NCI-H774 (cell line): ENCODE data around the gene NEXN.

Source experiments
- DNase-seq: peaks from one replicate; lab custom pipeline; 2025; lab: John Stamatoyannopoulos, UW

The NEXN gene

DNA sequence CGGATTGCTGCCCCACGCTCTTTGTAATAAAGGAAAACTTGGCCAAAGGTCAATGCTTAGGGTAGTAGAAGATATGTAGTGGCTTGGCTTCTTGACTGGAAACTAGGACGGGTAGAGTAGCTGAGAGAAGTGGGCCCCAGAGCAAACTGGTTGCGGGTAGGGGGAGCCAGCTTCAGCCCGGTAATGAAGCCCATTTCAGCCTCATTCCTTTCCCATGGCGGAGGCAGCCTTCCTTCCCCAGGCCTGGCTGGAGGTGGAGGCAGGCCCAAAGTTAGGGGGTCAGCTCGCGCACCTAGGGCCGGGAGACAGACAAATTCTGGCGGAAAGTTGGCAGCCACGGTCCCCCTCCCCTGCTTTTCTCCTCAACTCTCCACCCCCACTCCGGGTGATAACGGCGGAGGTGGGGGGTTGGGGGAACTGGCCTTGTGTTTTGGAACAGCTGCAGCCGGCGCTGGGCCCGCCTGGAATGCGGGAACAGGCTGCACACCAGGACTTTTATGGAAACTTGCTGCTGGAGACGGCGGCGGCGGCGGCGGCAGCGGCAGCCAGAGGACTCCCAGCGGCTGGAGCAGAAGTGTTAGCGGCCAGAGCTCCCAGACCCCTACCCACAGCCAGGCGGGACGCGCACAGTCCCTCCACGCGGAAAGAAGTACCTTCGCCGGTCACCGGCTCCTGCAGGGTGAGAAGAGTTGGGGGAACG lies at the start of gene NEXN:
Gene NEXN, plus strand, starts transcription at position 544 of the 700 bp plus-strand sequence. CDS start 27,483 bp downstream, outside the sequence.
- no peak for DNase-seq

DNA sequence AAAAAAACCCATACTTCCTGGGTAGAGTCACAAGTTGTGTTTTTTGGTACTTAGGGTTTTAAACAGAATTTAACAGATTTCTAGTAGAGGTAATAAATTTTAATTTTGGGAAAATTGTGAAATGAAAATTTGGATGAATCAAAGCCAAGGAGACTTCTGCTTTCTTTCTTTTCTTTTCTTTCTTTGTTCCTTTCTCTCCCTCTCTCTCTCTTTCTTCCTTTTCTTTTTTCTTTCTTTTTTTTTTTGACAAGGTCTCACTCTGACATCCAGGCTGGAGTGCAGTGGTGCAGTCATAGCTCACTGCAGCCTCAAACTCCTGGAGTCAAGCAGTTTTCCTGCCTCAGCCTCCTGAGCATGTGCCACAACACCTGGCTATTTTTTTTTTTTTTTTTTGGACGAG lies 46.9 kb upstream of the NEXN start:
- no peak for DNase-seq

DNA sequence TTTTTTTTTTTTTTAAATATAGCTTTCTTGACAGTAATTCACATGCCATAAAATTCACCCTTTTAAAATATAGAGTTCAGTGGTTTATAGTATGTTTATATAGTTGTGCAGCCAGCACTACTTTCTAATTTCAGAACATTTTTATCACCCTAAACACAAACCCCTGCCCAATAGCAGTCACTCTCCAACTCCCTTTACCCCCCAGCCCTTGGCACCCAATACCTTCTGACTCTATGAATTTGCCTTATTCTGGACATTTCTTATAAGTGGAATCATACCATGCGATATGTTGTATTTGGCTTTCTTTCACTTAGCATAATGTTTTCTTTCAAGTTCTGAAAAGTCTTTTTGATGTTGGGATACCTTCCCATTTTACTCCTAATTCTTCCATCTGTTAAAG lies 42.5 kb upstream of the NEXN start:
- no peak for DNase-seq

- no peak for DNase-seq
These were observed 41.5 kb upstream of the NEXN start for GRCh38 chr1:77846966-77847365.

DNA sequence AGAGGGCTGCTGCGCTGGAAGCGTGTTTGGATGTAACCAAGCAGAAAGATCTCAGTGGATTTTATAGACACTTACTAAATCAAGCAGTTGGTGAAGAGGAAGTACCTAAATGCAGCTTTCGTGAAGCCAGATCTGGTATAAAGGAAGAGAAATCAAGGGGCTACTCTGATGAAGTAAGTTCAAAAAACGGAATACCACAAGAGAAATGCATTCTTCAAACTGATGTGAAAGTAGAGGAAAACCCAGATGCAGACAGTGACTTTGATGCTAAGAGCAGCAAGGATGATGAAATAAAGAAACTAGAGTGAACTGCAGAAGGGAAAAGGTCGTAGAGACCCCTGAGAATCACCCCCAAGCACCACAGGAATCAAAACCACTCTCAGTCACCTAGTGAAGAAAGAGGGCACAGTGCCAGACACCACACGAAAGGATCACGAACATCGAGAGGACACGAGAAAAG lies 40.8 kb upstream of the NEXN start:
- no peak for DNase-seq

DNA sequence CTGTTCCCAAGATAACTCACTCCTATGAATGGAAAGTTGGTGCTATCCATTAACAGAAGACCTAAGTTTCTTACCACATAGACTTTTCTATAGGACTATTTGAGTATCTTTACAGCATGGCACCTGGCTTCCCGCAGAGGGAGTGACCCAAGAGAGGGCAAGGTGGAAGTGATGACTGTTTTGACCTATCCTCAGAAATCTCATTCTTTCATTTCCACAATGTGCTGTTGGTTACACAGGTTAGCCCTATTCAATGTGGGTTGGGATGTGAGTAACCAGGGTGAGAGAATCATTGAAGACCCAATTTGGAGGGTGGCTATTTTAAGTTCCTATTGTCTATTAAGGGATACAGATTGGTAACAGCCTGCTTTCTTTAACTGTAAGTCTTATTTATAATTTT lies 38.3 kb upstream of the NEXN start:
- DNase-seq, result no peak

DNA sequence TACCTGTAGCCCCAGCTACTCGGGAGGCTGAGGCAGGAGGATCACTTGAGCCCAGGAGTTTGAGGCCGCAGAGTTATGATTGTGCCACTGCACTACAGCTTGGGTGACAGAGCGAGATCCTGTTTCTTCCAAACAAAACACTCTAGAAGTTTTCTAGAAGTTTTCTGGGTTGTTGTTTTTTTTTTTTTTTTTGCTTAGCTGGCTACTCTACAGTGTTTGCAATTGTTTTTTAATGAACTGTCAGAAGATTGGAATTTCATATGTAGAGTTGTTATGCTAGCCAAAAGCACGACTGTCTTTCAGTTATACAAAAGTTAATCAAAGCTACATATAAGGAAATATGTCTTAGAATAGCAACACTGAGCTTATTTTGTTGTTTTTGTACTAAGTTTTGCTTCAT lies 30.9 kb upstream of the NEXN start:
- no peak for DNase-seq

DNA sequence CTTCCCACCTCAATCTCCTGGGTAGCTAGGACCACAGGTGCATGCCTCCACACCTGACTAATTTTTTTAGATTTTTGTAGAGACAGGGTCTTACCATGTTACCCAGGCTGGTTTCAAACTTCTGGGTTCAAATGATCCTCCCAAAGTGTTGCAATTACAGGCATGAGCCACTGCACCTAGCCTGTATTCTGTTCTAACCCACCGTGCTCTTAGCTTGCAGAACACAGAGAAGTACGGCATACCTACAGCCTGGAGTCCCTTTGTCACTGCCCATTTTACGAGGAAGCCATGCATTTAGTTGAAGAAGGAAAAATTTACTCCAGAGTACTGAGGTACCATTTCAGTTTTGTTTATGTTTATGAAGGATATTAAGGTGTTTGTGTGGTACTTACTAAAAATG lies 29.7 kb upstream of the NEXN start:
- DNase-seq, result no peak

DNA sequence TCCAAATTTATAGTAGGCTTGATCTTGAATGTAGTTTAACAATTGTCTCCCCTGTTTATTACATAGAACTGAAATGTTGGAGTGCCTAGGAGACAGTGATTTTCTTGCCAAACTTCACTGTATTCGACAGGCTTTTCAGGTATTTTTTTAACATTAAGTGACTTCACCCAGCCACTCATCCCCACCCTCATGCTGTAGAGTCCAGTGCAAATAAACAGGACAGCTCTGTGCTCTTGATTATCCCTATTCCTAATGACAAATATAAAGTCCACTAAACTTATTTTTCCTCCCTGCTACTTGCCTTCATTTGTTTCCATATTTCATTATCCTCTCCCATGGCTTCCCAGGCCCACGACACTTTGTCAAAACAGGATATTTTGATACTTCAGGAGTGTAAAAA lies 29.2 kb upstream of the NEXN start:
- no peak for DNase-seq

- no peak for DNase-seq
These were observed 22.1 kb upstream of the NEXN start for GRCh38 chr1:77866296-77866695.

DNA sequence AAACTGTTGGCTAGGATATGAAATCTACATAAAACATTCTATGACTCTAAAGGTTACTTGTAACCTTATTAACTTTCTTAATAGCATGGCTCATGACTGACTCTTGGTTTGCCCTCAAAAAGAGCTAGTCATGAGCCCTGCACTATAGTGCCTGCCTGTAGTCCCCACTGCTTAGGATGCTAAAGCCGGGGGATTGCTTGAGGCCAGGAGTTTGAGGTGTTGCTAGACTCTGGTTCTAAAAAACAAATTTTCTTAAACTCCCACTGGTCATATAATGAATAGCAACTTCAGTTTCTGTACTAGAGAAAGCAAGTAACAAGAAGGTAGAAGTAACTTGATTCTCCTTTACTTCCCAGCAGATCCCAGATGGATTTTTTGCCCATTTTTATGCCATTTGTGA lies 15.8 kb upstream of the NEXN start:
- no peak for DNase-seq

GRCh38 chr1:77873461-77873860 lies 15.0 kb upstream of the NEXN start:
- no peak for DNase-seq

- DNase-seq, result no peak
These were observed 13.5 kb upstream of the NEXN start for GRCh38 chr1:77874804-77875445.

DNA sequence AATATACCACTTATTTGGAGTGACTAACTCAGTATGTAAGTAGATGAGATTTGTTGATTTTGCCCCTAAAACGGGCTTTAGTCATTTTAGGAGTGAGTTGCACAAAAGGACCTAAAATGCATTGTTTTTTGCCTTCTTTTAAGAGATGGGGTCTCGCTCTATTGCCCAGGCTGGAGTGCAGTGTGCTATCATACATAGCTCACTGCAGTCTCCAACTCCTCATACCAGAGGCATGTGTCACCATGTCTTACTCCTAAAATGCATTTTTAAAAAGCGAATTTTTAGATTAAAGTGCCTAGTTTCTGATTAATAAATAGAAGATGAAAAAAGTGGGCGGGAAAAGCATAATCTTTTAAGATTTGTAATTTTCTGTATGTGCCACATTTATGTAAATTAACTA lies 11.5 kb upstream of the NEXN start:
- DNase-seq, result no peak

DNA sequence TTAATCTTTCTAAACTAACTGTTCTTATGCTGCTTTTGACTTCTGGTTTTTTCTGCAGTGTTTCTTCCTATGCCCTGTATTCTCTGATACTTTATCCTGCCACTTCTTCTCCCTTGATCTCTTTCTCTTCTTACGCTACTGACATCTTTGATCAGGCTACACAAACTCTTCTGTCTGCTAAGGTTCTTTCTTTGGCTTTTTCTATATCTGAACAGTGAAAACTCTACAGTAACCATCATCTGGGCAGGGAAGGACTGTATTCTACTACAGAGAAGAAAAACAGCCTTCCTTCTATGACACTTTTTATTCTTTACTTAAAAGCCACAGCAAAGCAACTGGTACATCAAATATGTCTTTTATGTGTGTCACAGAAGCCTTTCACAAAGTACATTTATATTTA lies 7.4 kb upstream of the NEXN start:
- DNase-seq, result no peak

- DNase-seq, result no peak
These were observed 6.0 kb upstream of the NEXN start for GRCh38 chr1:77882411-77882810.

GRCh38 chr1:77888781-77889642 lies 588 bp downstream of the NEXN start:
- DNase-seq, result no peak

- DNase-seq, result no peak
These were observed 1.2 kb downstream of the NEXN start for GRCh38 chr1:77889671-77890070.

- DNase-seq, result no peak
These were observed 2.8 kb downstream of the NEXN start for GRCh38 chr1:77891200-77891599.

DNA sequence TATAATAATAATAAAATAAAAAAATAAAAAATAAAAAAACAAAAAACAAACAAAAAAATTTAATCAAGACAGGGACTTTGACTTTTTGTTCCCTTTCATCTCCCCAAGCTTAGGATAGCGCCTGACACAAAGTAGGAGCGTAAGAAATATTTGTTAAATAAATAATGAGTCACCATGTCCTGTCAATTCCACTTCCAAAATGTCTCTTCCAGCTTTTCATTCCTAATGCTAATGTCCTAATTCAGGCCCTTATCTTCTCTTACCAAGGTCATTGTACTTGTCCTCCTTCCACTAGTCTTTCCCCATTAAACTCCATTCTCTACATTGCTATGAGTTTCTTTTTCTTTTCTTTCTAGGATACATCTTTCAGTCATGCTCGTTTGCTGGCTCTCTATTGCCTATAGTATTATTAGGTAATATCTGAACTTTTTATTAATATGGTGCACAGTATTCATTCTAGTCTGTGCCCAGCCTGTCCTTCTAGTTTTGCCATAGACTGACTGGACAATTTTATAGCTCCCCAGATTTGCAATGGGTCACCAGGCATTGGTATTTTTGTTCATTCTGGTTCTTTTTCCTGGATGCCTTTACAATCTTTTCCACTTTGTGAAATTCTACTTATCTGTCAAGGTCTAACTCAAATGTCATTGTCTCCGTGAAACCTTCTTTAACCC lies 11.4 kb downstream of the NEXN start:
- no peak for DNase-seq

GRCh38 chr1:77900687-77901293 lies 12.4 kb downstream of the NEXN start:
- no peak for DNase-seq

DNA sequence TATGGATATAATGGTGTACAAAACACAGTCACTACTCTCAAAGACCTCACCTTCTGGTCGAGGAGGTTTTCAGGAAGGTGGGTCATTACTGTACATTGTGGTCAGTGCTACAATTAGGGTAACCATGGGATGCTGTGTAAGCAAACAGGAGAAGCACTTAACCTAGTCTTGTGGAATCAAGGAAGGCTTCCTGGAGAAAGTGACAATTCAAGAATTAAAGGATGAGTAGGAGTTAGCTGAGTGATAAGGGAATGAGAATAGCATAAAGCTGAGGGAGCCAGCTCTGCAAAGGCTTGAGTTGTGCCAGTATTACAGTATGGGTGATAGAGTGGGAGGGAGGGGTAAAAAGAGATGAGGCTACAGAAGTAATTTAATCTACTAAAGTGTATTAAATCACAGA lies 17.2 kb downstream of the NEXN start:
- no peak for DNase-seq
